Liver (tissue), 9 donors: ENCODE data around the gene MARCHF3. TPM values are rescaled to one million over a fixed set of nuclear protein-coding genes. Genes with fewer than 3 reads are reported as not detected.

Experiments used
- DNase-seq: peaks from one replicate; pipeline ENCODE4 v3.0.0-alpha.2; 2017; ENCODE audit warnings: low spot score
- H3K27ac ChIP-seq, 2 donors: one replicate each; pipeline ENCODE4 v1.7.0; 2013; ENCODE audit warnings: inconsistent platforms in 2 of 2, low read length in 2 of 2, control low read depth in 1 of 2, low read depth in 1 of 2, mild to moderate bottlenecking in 1 of 2
- H3K27me3 ChIP-seq, 4 donors: one replicate each; pipeline versions ENCODE4 v1.6.1 to v1.7.0; 2013; ENCODE audit warnings: low read length in 3 of 4, inconsistent platforms in 1 of 4, mild to moderate bottlenecking in 1 of 4, moderate library complexity in 1 of 4; ENCODE audit not compliant: control insufficient read depth in 4 of 4, insufficient read depth in 4 of 4
- H3K36me3 ChIP-seq, 4 donors: one replicate each; pipeline versions ENCODE4 v1.6.1 to v1.7.0; 2013; ENCODE audit warnings: low read length in 3 of 4, mild to moderate bottlenecking in 3 of 4, low read depth in 1 of 4, moderate library complexity in 1 of 4; ENCODE audit not compliant: control insufficient read depth in 4 of 4, insufficient read depth in 3 of 4
- H3K4me1 ChIP-seq, 4 donors: one replicate each; pipeline versions ENCODE4 v1.6.1 to v1.7.0; 2013; ENCODE audit warnings: low read length in 3 of 4, mild to moderate bottlenecking in 3 of 4, moderate library complexity in 1 of 4; ENCODE audit not compliant: control insufficient read depth in 4 of 4, insufficient read depth in 4 of 4
- H3K4me3 ChIP-seq, 3 donors: one replicate each; pipeline versions ENCODE4 v1.6.1 to v1.7.0; 2013; ENCODE audit warnings: low read length in 3 of 3, control low read depth in 1 of 3, low read depth in 1 of 3, mild to moderate bottlenecking in 1 of 3
- H3K9ac ChIP-seq, 2 donors: one replicate each; pipeline ENCODE4 v1.7.0; 2013; ENCODE audit warnings: low read length in 2 of 2, mild to moderate bottlenecking in 2 of 2, moderate library complexity in 2 of 2, control low read depth in 1 of 2, low read depth in 1 of 2
- H3K9me3 ChIP-seq, 4 donors: one replicate each; pipeline versions ENCODE4 v1.6.1 to v1.7.0; 2013; ENCODE audit warnings: low read length in 3 of 4; ENCODE audit not compliant: control insufficient read depth in 4 of 4
- ATF3 ChIP-seq: IDR thresholded peaks from 2 replicates; pipeline ENCODE4 v1.6.1; 2016; ENCODE audit warnings: antibody characterized with exemption
- EGR1 ChIP-seq, 2 donors: IDR thresholded peaks; 2 replicates each; pipeline ENCODE4 v1.6.1; 2016 to 2018; ENCODE audit warnings: antibody characterized with exemption in 2 of 2, low read depth in 2 of 2
- FOXA1 ChIP-seq: IDR thresholded peaks from 2 replicates; pipeline ENCODE4 v1.6.1; 2016; ENCODE audit warnings: antibody characterized with exemption
- FOXA2 ChIP-seq: IDR thresholded peaks from 2 replicates; pipeline ENCODE4 v1.6.1; 2016; ENCODE audit warnings: antibody characterized with exemption
- GABPA ChIP-seq, 2 donors: IDR thresholded peaks in 1 of 2; conservative IDR thresholded peaks in 1 of 2; 2 replicates each; pipeline ENCODE4 v1.6.1; 2016; ENCODE audit warnings: antibody characterized with exemption in 2 of 2, mild to moderate bottlenecking in 1 of 2, moderate library complexity in 1 of 2
- HNF4A ChIP-seq, 2 donors: conservative IDR thresholded peaks; 2 replicates each; pipeline ENCODE4 v1.6.1; 2016; ENCODE audit warnings: antibody characterized with exemption in 2 of 2, mild to moderate bottlenecking in 2 of 2
- HNF4G ChIP-seq: IDR thresholded peaks from 2 replicates; pipeline ENCODE4 v1.6.1; 2016; ENCODE audit warnings: antibody characterized with exemption
- JUND ChIP-seq, 2 donors: IDR thresholded peaks; 2 replicates each; pipeline ENCODE4 v1.6.1; 2016; ENCODE audit warnings: antibody characterized with exemption in 2 of 2
- MAX ChIP-seq: IDR thresholded peaks from 2 replicates; pipeline ENCODE4 v1.6.1; 2016; ENCODE audit warnings: antibody characterized with exemption
- NR2F2 ChIP-seq: IDR thresholded peaks from 2 replicates; pipeline ENCODE4 v1.6.1; 2016; ENCODE audit warnings: antibody characterized with exemption
- RAD21 ChIP-seq, 2 donors: IDR thresholded peaks; 2 replicates each; pipeline ENCODE4 v1.6.1; 2016; ENCODE audit warnings: antibody characterized with exemption in 2 of 2, mild to moderate bottlenecking in 2 of 2
- REST ChIP-seq: IDR thresholded peaks from 2 replicates; pipeline ENCODE4 v1.6.1; 2016; ENCODE audit warnings: antibody characterized with exemption, mild to moderate bottlenecking
- SP1 ChIP-seq: IDR thresholded peaks from 2 replicates; pipeline ENCODE4 v1.6.1; 2018; ENCODE audit warnings: antibody characterized with exemption, mild to moderate bottlenecking
- TAF1 ChIP-seq: conservative IDR thresholded peaks from 2 replicates; pipeline ENCODE4 v1.6.1; 2016; ENCODE audit warnings: antibody characterized with exemption, mild to moderate bottlenecking
- YY1 ChIP-seq: IDR thresholded peaks from 2 replicates; pipeline ENCODE4 v1.6.1; 2016; ENCODE audit warnings: antibody characterized with exemption, mild to moderate bottlenecking
- ZBTB33 ChIP-seq: IDR thresholded peaks from 2 replicates; pipeline ENCODE4 v1.6.1; 2016; ENCODE audit warnings: antibody characterized with exemption
- WGBS: extraction: QIAGEN DNeasy Blood & Tissue Kit; methylation state at CpG from one replicate; pipeline ENCODE4 v1.1.7; 2013; 5-methylcytosine and 5-hydroxymethylcytosine counted together
- polyA plus RNA-seq, 2 donors: library from polyadenylated mRNA; stranded (reverse) in 1 of 2; unstranded in 1 of 2; fragments of 200-250 nt in 1 of 2; fragments of >200 nt in 1 of 2; fragmentation: Nextera tagmentation in 1 of 2; extraction: Ambion mirVana in 1 of 2; gene quantifications; one replicate each; pipeline versions ENCODE4 v1.2.1 to v1.2.3, GENCODE V29; 2013 to 2015
- total RNA-seq, 2 donors: library from RNA; depleted of rRNA; stranded (reverse); fragments of >200 nt; gene quantifications; one replicate each; pipeline ENCODE4 v1.2.3, GENCODE V29; 2014
- TF ChIP-seq, protein P1 (sequence below): fragments of 150-350 bp; IDR thresholded peaks from 2 replicates; pipeline ENCODE4 v1.5.1; 2017; ENCODE audit warnings: improper control_type of control experiment, low read depth, low read length; ENCODE audit not compliant: missing input control
- donor health status: healthy.
- donor health status: healthy.
- donor health status: healthy.
- donor health status: healthy.
- donor health status: healthy.

Gene MARCHF3
- total and polyA plus RNA-seq, 4 donors = 0.93 to 51.0 (median 1.4) TPM

DNA sequence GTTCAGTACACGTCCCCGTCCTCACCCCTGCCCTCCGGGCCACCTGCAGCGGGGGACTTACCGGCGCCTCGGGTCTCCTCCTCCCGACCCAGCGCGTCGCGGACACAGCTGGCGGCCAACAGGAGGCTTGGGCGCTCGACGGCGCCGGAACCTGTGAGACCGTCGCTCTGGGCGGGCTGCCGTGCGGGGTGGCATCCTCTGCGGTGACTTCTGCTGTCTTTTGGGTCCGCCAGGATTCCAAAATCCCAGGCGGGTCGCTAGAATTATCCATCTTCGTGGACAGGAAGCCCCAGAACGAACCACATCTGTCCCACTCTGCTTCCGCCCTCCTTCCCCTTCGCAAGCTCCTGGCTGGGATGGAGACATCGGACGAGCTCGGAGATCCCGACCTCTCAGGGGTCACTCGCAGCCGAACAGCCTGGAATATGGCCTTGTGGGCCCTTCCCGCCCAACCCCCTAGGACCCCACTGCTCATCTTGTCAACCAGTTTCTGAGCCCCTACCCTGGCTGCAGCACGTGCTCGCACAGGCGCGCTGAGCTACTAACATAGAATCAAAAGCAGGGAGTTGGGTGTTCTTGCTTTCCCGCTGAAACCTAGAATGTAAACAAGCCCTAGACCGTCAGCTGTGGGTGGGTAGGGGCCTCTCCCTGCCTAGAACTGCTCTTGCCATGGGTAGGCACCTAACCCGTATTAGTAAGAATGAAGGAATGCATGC is 947 bp upstream of the MARCHF3 start (continued):
- no peak for TF ChIP-seq FOXA2
- TF ChIP-seq YY1 = no peak
- no peak for TF ChIP-seq EGR1 (IDR thresholded peaks at IDR 0.05; ENCODE audit: low read depth in 2 of 2)

GRCh38 chr5:127029581-127030258 is 638 bp downstream of the MARCHF3 start:
- H3K9me3 ChIP-seq = no peaks in the 10 kb centered on the region
- TF ChIP-seq YY1 (no peak), MAX (no peak), REST (no peak), ZBTB33 (no peak), SP1 (no peak), ATF3 (no peak), JUND (IDR thresholded peaks at IDR 0.05) (no peak), FOXA2 (no peak), NR2F2 (no peak), TAF1 (no peak), FOXA1 (no peak), GABPA (IDR thresholded peaks at IDR 0.05 in 1 of 2, conservative IDR thresholded peaks at IDR 0.05 in 1 of 2) (no peak), HNF4A (conservative IDR thresholded peaks at IDR 0.05) (no peak), HNF4G (no peak), EGR1 (IDR thresholded peaks at IDR 0.05; ENCODE audit: low read depth in 2 of 2) (no peak), RAD21 (IDR thresholded peaks at IDR 0.05) (peak; percentile 40 to 62)
- TF ChIP-seq, protein P1, sequence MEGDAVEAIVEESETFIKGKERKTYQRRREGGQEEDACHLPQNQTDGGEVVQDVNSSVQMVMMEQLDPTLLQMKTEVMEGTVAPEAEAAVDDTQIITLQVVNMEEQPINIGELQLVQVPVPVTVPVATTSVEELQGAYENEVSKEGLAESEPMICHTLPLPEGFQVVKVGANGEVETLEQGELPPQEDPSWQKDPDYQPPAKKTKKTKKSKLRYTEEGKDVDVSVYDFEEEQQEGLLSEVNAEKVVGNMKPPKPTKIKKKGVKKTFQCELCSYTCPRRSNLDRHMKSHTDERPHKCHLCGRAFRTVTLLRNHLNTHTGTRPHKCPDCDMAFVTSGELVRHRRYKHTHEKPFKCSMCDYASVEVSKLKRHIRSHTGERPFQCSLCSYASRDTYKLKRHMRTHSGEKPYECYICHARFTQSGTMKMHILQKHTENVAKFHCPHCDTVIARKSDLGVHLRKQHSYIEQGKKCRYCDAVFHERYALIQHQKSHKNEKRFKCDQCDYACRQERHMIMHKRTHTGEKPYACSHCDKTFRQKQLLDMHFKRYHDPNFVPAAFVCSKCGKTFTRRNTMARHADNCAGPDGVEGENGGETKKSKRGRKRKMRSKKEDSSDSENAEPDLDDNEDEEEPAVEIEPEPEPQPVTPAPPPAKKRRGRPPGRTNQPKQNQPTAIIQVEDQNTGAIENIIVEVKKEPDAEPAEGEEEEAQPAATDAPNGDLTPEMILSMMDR = peak; percentile 45
- DNase-seq = peak; percentile 67
- H3K4me1 ChIP-seq = peaks cover 7 to 14% (median 12%) of the 10 kb centered on the region in 4 donors
- H3K27me3 ChIP-seq = no peaks in the 10 kb centered on the region
- peak overlapping the region; percentile 62 to 71 for H3K27ac ChIP-seq
- H3K9ac ChIP-seq = peak overlapping the region; percentile 6 to 62
- under 1% methylated on average over 51 of the region's 51 CpGs for WGBS
- H3K4me3 ChIP-seq = peak overlapping the region; percentile 50 to 76 (median 50)
- no peaks in the 10 kb centered on the region for H3K36me3 ChIP-seq
